Heart right ventricle (tissue), 16 donors: Measurements from ENCODE around the gene PSMD11. TPM values are rescaled to one million over a fixed set of nuclear protein-coding genes. Genes with fewer than 3 reads are reported as not detected.

Experiments
- ATAC-seq, 8 donors: fragments of 200-7000 bp; cut with Tn5 transposase; one replicate each; pipeline ENCODE4 v1.9.1; 2020; ENCODE audit warnings: mild to moderate bottlenecking in 8 of 8, moderate library complexity in 8 of 8, moderate number of reproducible peaks in 1 of 8
- DNase-seq, 2 donors: peaks; one replicate each; pipeline ENCODE4 v3.0.0-alpha.2; 2020
- H3K27ac ChIP-seq, 10 donors: fragments of 200-600 bp; sonication (generic) in 2 of 10; one replicate each; pipeline versions ENCODE4 v1.5.0 to v1.8.0; 2020 to 2022; ENCODE audit warnings: mild to moderate bottlenecking in 3 of 10
- H3K27me3 ChIP-seq, 7 donors: fragments of 200-600 bp; one replicate each; pipeline ENCODE4 v1.8.0; 2021 to 2022; ENCODE audit warnings: mild to moderate bottlenecking in 2 of 7
- H3K36me3 ChIP-seq, 9 donors: fragments of 200-600 bp; sonication (generic) in 1 of 9; one replicate each; pipeline versions ENCODE4 v1.5.0 to v1.8.0; 2020 to 2022; ENCODE audit warnings: mild to moderate bottlenecking in 2 of 9
- H3K4me1 ChIP-seq, 9 donors: fragments of 200-600 bp; sonication (generic) in 1 of 9; one replicate each; pipeline versions ENCODE4 v1.5.0 to v1.8.0; 2020 to 2022; ENCODE audit warnings: mild to moderate bottlenecking in 4 of 9
- H3K4me3 ChIP-seq, 10 donors: fragments of 200-600 bp; sonication (generic) in 2 of 10; one replicate each; pipeline versions ENCODE4 v1.5.0 to v1.8.0; 2020 to 2022; ENCODE audit warnings: mild to moderate bottlenecking in 7 of 10, moderate library complexity in 2 of 10
- H3K9me3 ChIP-seq, 11 donors: fragments of 200-600 bp in 10 of 11; sonication (generic) in 2 of 11; one replicate each; pipeline versions ENCODE4 v1.5.0 to v1.8.0; 2013 to 2022; ENCODE audit warnings: mild to moderate bottlenecking in 2 of 11, control low read depth in 1 of 11, moderate library complexity in 1 of 11
- WGBS, 2 donors: extraction: QIAGEN DNeasy Blood & Tissue Kit; methylation state at CpG; one replicate each; pipeline ENCODE4 v1.1.7; 2013; ENCODE audit warnings: inconsistent platforms in 1 of 2; 5-methylcytosine and 5-hydroxymethylcytosine counted together
- intact Hi-C, 10 donors: fragments of 100-400 bp; cut with DNase I; formaldehyde crosslinking; loops; one replicate each; pipeline versions ENCODE4 v1.11.1 to v1.14.2; 2022
- polyA plus RNA-seq, 2 donors: library from polyadenylated mRNA; stranded (reverse); fragments of 200-250 nt; gene quantifications; one replicate each; pipeline ENCODE4 v1.2.3, GENCODE V29; 2013
- total RNA-seq, 10 donors: library from RNA; stranded (reverse); fragmentation: NEBNext Ultra II Directional in 3 of 10; extraction: Animal tissue kit (Norgen Biotek cat#: 25700) in 3 of 10; gene quantifications; one replicate each; pipeline versions ENCODE4 v1.2.1 to v1.2.4, GENCODE V29; 2021 to 2023
- TF ChIP-seq, protein P1 (sequence below), 9 donors: fragments of 200-600 bp; sonication (generic) in 2 of 9; IDR thresholded peaks; one replicate each; pipeline versions ENCODE4 v1.5.0 to v1.8.0; 2021 to 2022; ENCODE audit warnings: antibody characterized with exemption in 9 of 9, mild to moderate bottlenecking in 5 of 9, moderate library complexity in 1 of 9
- donor health status: Arrhythmogenic right ventricular cardiomyopathy.
- donor health status: ischemic (EF 13 %, LVEDD 7.1; RV severe dilation, severe dysfunction).
- donor health status: healthy with polysubstance abuse.
- donor health status: DM: no; HTN: yes; CAD: no.
- donor health status: DM: no; HTN: no; CAD: no.
- donor health status: ischemic (EF 25% LVEDD 6.9; RV normal size, moderate dysfunction).
- donor health status: ischemic (EF 25% LVEDD 5.7; RV mildly dilated, moderate dysfunction).
- donor health status: healthy.
- donor health status: DM: yes; HTN: yes; CAD: no.
- donor health status: Ischemic cardiomyopathy.
- donor health status: ischemic (EF 35%, LVEDD 5.7; RV mildly dilated, moderate dysfunction).
- donor health status: nonischemic (EF 11% LVEDD 7.7; RV severe dilation, severe dysfunction).
- donor health status: DM: yes; HTN: yes; CAD: no.
- donor health status: PGD.
- donor health status: ischemic (EF 29% LVEDD 5.4; RV normal size, mild dysfunction).
- donor health status: nonischemic (EF 23%, LVEDD 6.1; RV moderate dilation, normal function).

The PSMD11 gene
- total and polyA plus RNA-seq, 12 donors, result 41.9 to 102 (median 83.6) TPM

GRCh38 chr17:32426894-32427293 is 17.4 kb upstream of the PSMD11 start:
- peaks cover 0 to 17% (median 0%) of the 10 kb centered on the region in 9 donors for H3K36me3 ChIP-seq
- no peak overlapping the region for H3K4me3 ChIP-seq
- H3K4me1 ChIP-seq, result peaks cover 0 to 8% (median 0%) of the 10 kb centered on the region in 9 donors
- no peaks in the 10 kb centered on the region for H3K27me3 ChIP-seq
- peaks cover 0 to 12% (median 0%) of the 10 kb centered on the region in 11 donors for H3K9me3 ChIP-seq
- DNase-seq, result no peak
- WGBS, 2 donors, result 79 to 80% methylated on average over 4 of the region's 4 CpGs
- no peak for ATAC-seq
- H3K27ac ChIP-seq, result no peak overlapping the region
- TF ChIP-seq, protein P1, sequence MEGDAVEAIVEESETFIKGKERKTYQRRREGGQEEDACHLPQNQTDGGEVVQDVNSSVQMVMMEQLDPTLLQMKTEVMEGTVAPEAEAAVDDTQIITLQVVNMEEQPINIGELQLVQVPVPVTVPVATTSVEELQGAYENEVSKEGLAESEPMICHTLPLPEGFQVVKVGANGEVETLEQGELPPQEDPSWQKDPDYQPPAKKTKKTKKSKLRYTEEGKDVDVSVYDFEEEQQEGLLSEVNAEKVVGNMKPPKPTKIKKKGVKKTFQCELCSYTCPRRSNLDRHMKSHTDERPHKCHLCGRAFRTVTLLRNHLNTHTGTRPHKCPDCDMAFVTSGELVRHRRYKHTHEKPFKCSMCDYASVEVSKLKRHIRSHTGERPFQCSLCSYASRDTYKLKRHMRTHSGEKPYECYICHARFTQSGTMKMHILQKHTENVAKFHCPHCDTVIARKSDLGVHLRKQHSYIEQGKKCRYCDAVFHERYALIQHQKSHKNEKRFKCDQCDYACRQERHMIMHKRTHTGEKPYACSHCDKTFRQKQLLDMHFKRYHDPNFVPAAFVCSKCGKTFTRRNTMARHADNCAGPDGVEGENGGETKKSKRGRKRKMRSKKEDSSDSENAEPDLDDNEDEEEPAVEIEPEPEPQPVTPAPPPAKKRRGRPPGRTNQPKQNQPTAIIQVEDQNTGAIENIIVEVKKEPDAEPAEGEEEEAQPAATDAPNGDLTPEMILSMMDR (IDR thresholded peaks at IDR 0.05), result no peak
- intact Hi-C loops, result no loop called here

- Histone ChIP-seq H3K4me1 (peaks cover 0 to 8% (median 0%) of the 10 kb centered on the region in 9 donors), H3K9me3 (peaks cover 0 to 12% (median 0%) of the 10 kb centered on the region in 11 donors), H3K4me3 (no peak overlapping the region), H3K36me3 (peaks cover 0 to 17% (median 0%) of the 10 kb centered on the region in 9 donors), H3K27me3 (no peaks in the 10 kb centered on the region), H3K27ac (no peak overlapping the region)
- WGBS, 2 donors, result 92 to 94% methylated on average over 2 of the region's 2 CpGs
- intact Hi-C loops, result no loop called here
- TF ChIP-seq, protein P1 (IDR thresholded peaks at IDR 0.05), result no peak
- DNase-seq (no peak), ATAC-seq (peak in 1 of 8 donors; percentile 50)
These were observed 14.7 kb upstream of the PSMD11 start for GRCh38 chr17:32429598-32429997.

- peaks cover 0 to 15% (median 11%) of the 10 kb centered on the region in 9 donors for H3K4me1 ChIP-seq
- TF ChIP-seq, protein P1 (IDR thresholded peaks at IDR 0.05), result no peak
- intact Hi-C loops, result loop anchor here in 2 of 10 donors (5.0 to 10.0 kb wide), 2 partner anchors 86 to 88 kb away; partner anchors contain the start of gene ZNF207 (in 2 of the 2)
- H3K9me3 ChIP-seq, result no peaks in the 10 kb centered on the region
- no peak overlapping the region for H3K4me3 ChIP-seq
- WGBS, 2 donors, result 62 to 64% methylated on average over 5 of the region's 5 CpGs
- no peak overlapping the region for H3K27ac ChIP-seq
- no peak for DNase-seq
- no peaks in the 10 kb centered on the region for H3K36me3 ChIP-seq
- no peak for ATAC-seq
- H3K27me3 ChIP-seq, result no peaks in the 10 kb centered on the region
These were observed 3.6 kb upstream of the PSMD11 start for GRCh38 chr17:32440722-32441121.

DNA sequence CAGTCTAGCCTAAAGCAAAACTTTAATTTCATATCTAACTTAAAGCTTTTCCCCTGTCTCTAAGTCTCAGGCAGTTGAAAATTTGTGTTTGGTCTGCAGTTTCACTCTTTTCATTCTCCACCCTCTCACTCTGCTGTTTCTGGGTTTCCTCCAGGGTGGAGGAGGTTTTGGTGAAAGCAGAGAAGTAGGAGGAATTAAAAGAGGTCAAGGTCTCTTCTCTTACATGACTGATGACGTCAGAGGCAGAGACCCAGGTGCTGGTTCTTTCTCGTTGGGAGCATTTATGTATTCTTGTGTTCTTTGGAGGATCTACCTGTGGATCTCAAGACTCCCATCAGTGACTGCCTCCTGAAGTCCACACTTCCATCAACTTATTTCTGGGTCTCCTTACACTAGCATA is 2.4 kb upstream of the PSMD11 start:
- 57 to 69% methylated on average over 2 of the region's 2 CpGs for WGBS, 2 donors
- Histone ChIP-seq H3K27ac (no peak overlapping the region), H3K9me3 (no peaks in the 10 kb centered on the region), H3K4me3 (no peak overlapping the region), H3K27me3 (no peaks in the 10 kb centered on the region), H3K36me3 (peaks cover 0 to 2% (median 0%) of the 10 kb centered on the region in 9 donors), H3K4me1 (peaks cover 2 to 26% (median 23%) of the 10 kb centered on the region in 9 donors)
- intact Hi-C loops, result loop anchor here in 2 of 10 donors (5.0 to 10.0 kb wide), 2 partner anchors 87 to 90 kb away; partner anchors contain the start of gene ZNF207 (in 2 of the 2)
- ATAC-seq (no peak), DNase-seq (no peak)
- TF ChIP-seq, protein P1 (IDR thresholded peaks at IDR 0.05), result no peak
